Jurkat, Clone E6-1 (cell line): ENCODE measurements around the gene PPP1R13B.

ENCODE experiments used
- DNase-seq: peaks from one replicate; pipeline ENCODE4 v3.0.0-alpha.2; 2011; ENCODE audit warnings: low read depth, low spot score
- H3K4me3 ChIP-seq: 2 replicates; pipeline ENCODE4 v1.5.1; 2011; ENCODE audit warnings: mild to moderate bottlenecking, low read length, control low read depth, moderate library complexity

The PPP1R13B gene

GRCh38 chr14:103711516-103712431 is 135.6 kb downstream of the PPP1R13B start:
- DNase-seq: no peak
- no peak overlapping the region for H3K4me3 ChIP-seq

- H3K4me3 ChIP-seq: no peak overlapping the region
- DNase-seq: no peak
These were observed 136.5 kb downstream of the PPP1R13B start for GRCh38 chr14:103710771-103711377.

GRCh38 chr14:103709814-103710213 is 137.6 kb downstream of the PPP1R13B start:
- H3K4me3 ChIP-seq: no peak overlapping the region
- DNase-seq: no peak

- no peak for DNase-seq
- no peak overlapping the region for H3K4me3 ChIP-seq
These were observed 138.6 kb downstream of the PPP1R13B start for GRCh38 chr14:103708750-103709187.

- DNase-seq: no peak
- no peak overlapping the region for H3K4me3 ChIP-seq
These were observed 139.8 kb downstream of the PPP1R13B start for GRCh38 chr14:103707329-103708263.

- no peak overlapping the region for H3K4me3 ChIP-seq
- DNase-seq: no peak
These were observed 140.6 kb downstream of the PPP1R13B start for GRCh38 chr14:103706551-103707328.

- no peak for DNase-seq
- no peak overlapping the region for H3K4me3 ChIP-seq
These were observed 141.7 kb downstream of the PPP1R13B start for GRCh38 chr14:103705504-103706284.

- H3K4me3 ChIP-seq: no peak overlapping the region
- no peak for DNase-seq
These were observed 142.3 kb downstream of the PPP1R13B start for GRCh38 chr14:103705118-103705503.

- DNase-seq: no peak
- H3K4me3 ChIP-seq: no peak overlapping the region
These were observed 142.7 kb downstream of the PPP1R13B start for GRCh38 chr14:103704708-103705107.

- no peak overlapping the region for H3K4me3 ChIP-seq
- DNase-seq: no peak
These were observed 143.7 kb downstream of the PPP1R13B start for GRCh38 chr14:103703433-103704385.

GRCh38 chr14:103702497-103703432 is 144.6 kb downstream of the PPP1R13B start:
- no peak for DNase-seq
- H3K4me3 ChIP-seq: no peak overlapping the region

- no peak overlapping the region for H3K4me3 ChIP-seq
- no peak for DNase-seq
These were observed 145.3 kb downstream of the PPP1R13B start for GRCh38 chr14:103702095-103702494.

GRCh38 chr14:103700753-103701490 is 146.5 kb downstream of the PPP1R13B start:
- no peak for DNase-seq
- H3K4me3 ChIP-seq: no peak overlapping the region

GRCh38 chr14:103699901-103700752 is 147.2 kb downstream of the PPP1R13B start:
- H3K4me3 ChIP-seq: no peak overlapping the region
- DNase-seq: no peak
